Activated CD8-positive, alpha-beta memory T cell treated with anti-CD3 and anti-CD28 coated beads for 24 hours (primary cell): ENCODE data around the gene FAT1.
"Not testable (repeated sequence)": the region's sequence is repeated elsewhere in the genome, so short reads cannot be mapped to it uniquely, and the experiment has no call there.

Experiments
- DNase-seq: peaks from one replicate; pipeline ENCODE4 v3.0.0-alpha.2; 2020

The FAT1 gene

GRCh38 chr4:186723292-186724057 is at the start of gene FAT1:
Gene FAT1 (minus strand): TSS chr4:186723856. CDS start chr4:186709827, 14,029 bp downstream.
- DNase-seq = no peak

GRCh38 chr4:186772936-186773487 is 49.4 kb upstream of the FAT1 start:
- no peak for DNase-seq

GRCh38 chr4:186771624-186772023 is 48.0 kb upstream of the FAT1 start:
- no peak for DNase-seq

- no peak for DNase-seq
These were observed 47.0 kb upstream of the FAT1 start for GRCh38 chr4:186770481-186771175.

- no peak for DNase-seq
These were observed 44.1 kb upstream of the FAT1 start for GRCh38 chr4:186767794-186768193.

- no peak for DNase-seq
These were observed 42.3 kb upstream of the FAT1 start for GRCh38 chr4:186765673-186766546.

GRCh38 chr4:186765138-186765537 is 41.5 kb upstream of the FAT1 start:
- DNase-seq = no peak

- DNase-seq = no peak
These were observed 40.8 kb upstream of the FAT1 start for GRCh38 chr4:186764457-186764856.

- no peak for DNase-seq
These were observed 39.2 kb upstream of the FAT1 start for GRCh38 chr4:186762865-186763264.

- no peak for DNase-seq
These were observed 38.7 kb upstream of the FAT1 start for GRCh38 chr4:186762361-186762760.

- not testable (repeated sequence) for DNase-seq
These were observed 38.3 kb upstream of the FAT1 start for GRCh38 chr4:186761956-186762355.

GRCh38 chr4:186761393-186761792 is 37.7 kb upstream of the FAT1 start:
- no peak for DNase-seq

- no peak for DNase-seq
These were observed 36.9 kb upstream of the FAT1 start for GRCh38 chr4:186760576-186760975.

- DNase-seq = no peak
These were observed 36.3 kb upstream of the FAT1 start for GRCh38 chr4:186759990-186760389.

GRCh38 chr4:186758929-186759682 is 35.5 kb upstream of the FAT1 start:
- no peak for DNase-seq

- no peak for DNase-seq
These were observed 34.2 kb upstream of the FAT1 start for GRCh38 chr4:186757696-186758355.

- DNase-seq = not testable (repeated sequence)
These were observed 32.9 kb upstream of the FAT1 start for GRCh38 chr4:186756550-186756949.

- no peak for DNase-seq
These were observed 32.2 kb upstream of the FAT1 start for GRCh38 chr4:186755550-186756519.

GRCh38 chr4:186754976-186755375 is 31.3 kb upstream of the FAT1 start:
- no peak for DNase-seq

- no peak for DNase-seq
These were observed 28.7 kb upstream of the FAT1 start for GRCh38 chr4:186752325-186752724.
